Choroid plexus epithelial cell (primary cell): Measurements from ENCODE around the gene MRTFA.
"Not testable (repeated sequence)": the region's sequence is repeated elsewhere in the genome, so short reads cannot be mapped to it uniquely, and the experiment has no call there.

Source experiments
- DNase-seq: peaks from one replicate; pipeline ENCODE4 v3.0.0-alpha.2; 2010; ENCODE audit warnings: low read depth
- H3K4me3 ChIP-seq: 2 replicates; pipeline ENCODE4 v1.5.1; 2011; ENCODE audit warnings: low read depth, mild to moderate bottlenecking, control low read depth, low read length, moderate library complexity
- TF ChIP-seq, protein P1 (sequence below): conservative IDR thresholded peaks from 2 replicates; pipeline ENCODE4 v1.5.1; 2011; ENCODE audit warnings: low read depth, mild to moderate bottlenecking, control low read depth, inconsistent platforms, low read length, moderate library complexity

Gene MRTFA

DNA sequence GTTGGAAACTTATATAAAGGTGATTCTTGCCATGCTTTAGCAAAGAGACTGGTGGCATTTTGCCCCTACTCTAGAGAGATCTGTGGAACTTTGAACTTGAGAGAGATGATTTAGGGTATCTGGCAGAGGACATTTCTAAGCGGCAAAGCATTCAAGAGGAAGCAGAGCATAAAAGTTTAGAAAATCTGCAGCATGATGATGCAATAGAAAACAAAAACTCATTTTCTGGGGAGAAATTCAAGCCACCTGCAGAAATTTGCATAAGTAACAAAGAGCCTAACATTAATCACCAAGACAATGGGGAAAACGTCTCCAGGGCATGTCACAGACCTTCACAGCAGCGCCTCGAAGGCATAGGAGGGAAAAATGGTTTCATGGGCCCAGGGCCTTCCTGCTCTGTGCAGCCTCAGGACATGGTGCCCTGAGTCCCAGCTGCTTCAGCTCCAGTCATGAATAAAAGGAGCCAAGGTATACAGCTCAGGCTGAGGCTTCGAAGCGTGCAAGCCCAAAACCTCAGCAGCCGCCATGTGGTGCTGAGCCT lies 83.4 kb downstream of the MRTFA start:
- DNase-seq, result no peak
- no peak overlapping the region for H3K4me3 ChIP-seq
- TF ChIP-seq, protein P1, sequence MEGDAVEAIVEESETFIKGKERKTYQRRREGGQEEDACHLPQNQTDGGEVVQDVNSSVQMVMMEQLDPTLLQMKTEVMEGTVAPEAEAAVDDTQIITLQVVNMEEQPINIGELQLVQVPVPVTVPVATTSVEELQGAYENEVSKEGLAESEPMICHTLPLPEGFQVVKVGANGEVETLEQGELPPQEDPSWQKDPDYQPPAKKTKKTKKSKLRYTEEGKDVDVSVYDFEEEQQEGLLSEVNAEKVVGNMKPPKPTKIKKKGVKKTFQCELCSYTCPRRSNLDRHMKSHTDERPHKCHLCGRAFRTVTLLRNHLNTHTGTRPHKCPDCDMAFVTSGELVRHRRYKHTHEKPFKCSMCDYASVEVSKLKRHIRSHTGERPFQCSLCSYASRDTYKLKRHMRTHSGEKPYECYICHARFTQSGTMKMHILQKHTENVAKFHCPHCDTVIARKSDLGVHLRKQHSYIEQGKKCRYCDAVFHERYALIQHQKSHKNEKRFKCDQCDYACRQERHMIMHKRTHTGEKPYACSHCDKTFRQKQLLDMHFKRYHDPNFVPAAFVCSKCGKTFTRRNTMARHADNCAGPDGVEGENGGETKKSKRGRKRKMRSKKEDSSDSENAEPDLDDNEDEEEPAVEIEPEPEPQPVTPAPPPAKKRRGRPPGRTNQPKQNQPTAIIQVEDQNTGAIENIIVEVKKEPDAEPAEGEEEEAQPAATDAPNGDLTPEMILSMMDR, result no peak

- TF ChIP-seq, protein P1, result no peak
- DNase-seq, result no peak
- no peak overlapping the region for H3K4me3 ChIP-seq
These were observed 84.4 kb downstream of the MRTFA start for GRCh38 chr22:40552070-40552469.

- TF ChIP-seq, protein P1, result no peak
- peak; percentile 73 for DNase-seq
- no peak overlapping the region for H3K4me3 ChIP-seq
These were observed 88.8 kb downstream of the MRTFA start for GRCh38 chr22:40547729-40548143.

GRCh38 chr22:40544758-40545157 lies 91.8 kb downstream of the MRTFA start:
- H3K4me3 ChIP-seq, result no peak overlapping the region
- no peak for DNase-seq
- TF ChIP-seq, protein P1, result no peak

GRCh38 chr22:40542821-40543540 lies 93.5 kb downstream of the MRTFA start:
- peak; percentile 28 for DNase-seq
- TF ChIP-seq, protein P1, result no peak

DNA sequence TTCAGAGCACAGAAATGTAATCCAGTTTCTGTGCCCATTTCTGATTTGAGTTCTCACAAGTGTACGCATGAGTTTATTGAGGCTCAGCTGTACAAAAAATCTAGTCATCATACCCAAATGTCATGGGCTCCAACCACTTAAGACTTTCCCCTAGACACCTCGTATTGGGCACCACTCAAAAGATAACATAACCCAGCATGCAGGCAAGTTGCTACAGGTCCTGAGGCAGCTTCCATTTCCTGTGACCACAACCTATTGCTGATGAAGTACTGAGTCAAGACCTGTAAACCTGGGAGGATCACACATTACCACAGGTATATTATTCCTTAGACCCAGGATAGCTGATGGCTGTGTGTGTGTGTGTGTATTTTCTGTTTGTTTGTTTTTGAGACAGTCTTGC lies 95.2 kb downstream of the MRTFA start:
- TF ChIP-seq, protein P1, result no peak
- H3K4me3 ChIP-seq, result no peak overlapping the region
- no peak for DNase-seq

More at GRCh38 chr22:40542821-40543540, 93.5 kb downstream of the MRTFA start:
- H3K4me3 ChIP-seq, result no peak overlapping the region

DNA sequence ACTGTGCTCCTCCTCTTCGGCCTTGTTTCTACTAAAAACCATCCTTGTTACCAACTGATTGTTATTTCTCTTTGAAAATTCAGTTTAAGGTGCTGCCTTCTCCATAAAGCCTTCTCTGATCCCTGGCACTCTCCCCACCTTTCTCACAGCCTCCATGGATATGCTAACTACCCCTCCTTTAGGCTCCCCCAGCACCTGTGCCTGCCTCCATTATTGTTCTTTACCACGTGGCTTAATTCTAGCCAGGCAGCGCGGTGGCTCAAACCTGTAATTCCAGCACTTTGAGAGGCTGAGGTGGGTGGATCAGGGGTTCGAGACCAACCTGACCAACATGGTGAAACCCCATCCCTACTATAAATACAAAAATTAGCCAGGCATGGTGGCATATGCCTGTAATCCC lies 96.3 kb downstream of the MRTFA start:
- DNase-seq, result no peak
- TF ChIP-seq, protein P1, result no peak
- no peak overlapping the region for H3K4me3 ChIP-seq

DNA sequence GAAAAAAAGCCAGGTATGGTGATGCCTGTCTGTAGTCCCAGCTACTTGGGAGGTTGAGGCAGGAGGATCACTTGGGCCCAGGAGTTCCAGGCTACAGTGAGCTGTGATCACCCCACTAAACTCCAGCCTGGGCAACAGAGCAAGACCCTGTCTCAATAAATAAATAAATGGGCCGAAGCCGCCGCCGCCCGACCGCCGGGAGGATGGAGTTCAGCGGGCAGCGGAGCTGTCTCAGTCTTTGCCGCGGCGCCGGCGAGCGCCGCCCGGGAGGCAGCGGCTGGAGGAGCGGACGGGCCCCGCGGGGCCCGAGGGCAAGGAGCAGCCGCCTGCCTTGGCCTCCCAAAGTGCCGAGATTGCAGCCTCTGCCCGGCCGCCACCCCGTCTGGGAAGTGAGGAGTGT lies 100.4 kb downstream of the MRTFA start:
- not testable (repeated sequence) for DNase-seq

More for the DNA sequence above, 100.4 kb downstream of the MRTFA start:
- H3K4me3 ChIP-seq, result not testable (repeated sequence)
